Keratinocyte (primary cell): ENCODE results near the gene SPAG9.

Experiments used
- EZH2 ChIP-seq: IDR thresholded peaks from one replicate; pipeline ENCODE4 v1.6.1; 2012; ENCODE audit warnings: inconsistent platforms, mild to moderate bottlenecking, low read length, moderate library complexity
- TF ChIP-seq, protein P1 (sequence below), 3 experiments: IDR thresholded peaks in 1 of 3; conservative IDR thresholded peaks in 1 of 3; optimal IDR thresholded peaks in 1 of 3; 2 replicates in 2 of 3; 3 replicates in 1 of 3; pipeline versions ENCODE3 to v1.5.1; 2011; ENCODE audit warnings: low read length in 3 of 3, mild to moderate bottlenecking in 3 of 3, moderate library complexity in 2 of 3, control low read depth in 1 of 3, inconsistent platforms in 1 of 3; ENCODE audit not compliant: insufficient read depth in 2 of 3; ENCODE audit errors: extremely low read depth in 1 of 3

DNA sequence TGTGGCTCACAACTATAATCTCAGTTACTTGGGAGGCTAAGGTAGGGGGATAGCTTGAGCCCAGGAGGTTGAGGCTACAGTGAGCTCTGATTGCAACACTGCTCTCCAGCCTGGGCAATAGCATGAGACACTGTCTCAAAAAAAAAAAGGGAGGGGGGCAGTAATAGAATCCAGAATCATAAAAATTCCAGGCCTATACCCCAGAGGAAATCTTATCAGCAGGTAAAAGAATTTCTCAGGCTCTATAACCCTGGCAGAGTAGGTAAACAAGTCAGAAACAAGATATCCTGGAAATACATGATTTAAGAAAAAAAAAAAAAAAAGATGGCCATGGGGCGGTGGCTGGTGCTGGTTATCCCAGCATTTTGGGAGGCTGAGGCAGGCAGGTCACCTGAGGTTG, 12.9 kb downstream of the SPAG9 start:
- TF ChIP-seq, protein P1, sequence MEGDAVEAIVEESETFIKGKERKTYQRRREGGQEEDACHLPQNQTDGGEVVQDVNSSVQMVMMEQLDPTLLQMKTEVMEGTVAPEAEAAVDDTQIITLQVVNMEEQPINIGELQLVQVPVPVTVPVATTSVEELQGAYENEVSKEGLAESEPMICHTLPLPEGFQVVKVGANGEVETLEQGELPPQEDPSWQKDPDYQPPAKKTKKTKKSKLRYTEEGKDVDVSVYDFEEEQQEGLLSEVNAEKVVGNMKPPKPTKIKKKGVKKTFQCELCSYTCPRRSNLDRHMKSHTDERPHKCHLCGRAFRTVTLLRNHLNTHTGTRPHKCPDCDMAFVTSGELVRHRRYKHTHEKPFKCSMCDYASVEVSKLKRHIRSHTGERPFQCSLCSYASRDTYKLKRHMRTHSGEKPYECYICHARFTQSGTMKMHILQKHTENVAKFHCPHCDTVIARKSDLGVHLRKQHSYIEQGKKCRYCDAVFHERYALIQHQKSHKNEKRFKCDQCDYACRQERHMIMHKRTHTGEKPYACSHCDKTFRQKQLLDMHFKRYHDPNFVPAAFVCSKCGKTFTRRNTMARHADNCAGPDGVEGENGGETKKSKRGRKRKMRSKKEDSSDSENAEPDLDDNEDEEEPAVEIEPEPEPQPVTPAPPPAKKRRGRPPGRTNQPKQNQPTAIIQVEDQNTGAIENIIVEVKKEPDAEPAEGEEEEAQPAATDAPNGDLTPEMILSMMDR (optimal IDR thresholded peaks at IDR 0.05 in 1 of 3, IDR thresholded peaks at IDR 0.05 in 1 of 3, conservative IDR thresholded peaks at IDR 0.05 in 1 of 3; ENCODE audit: extremely low read depth in 1 of 3, insufficient read depth in 2 of 3, low read length in 3 of 3) = no peak
- TF ChIP-seq EZH2 = no peak
